Medulla oblongata (tissue), 1 donor: Measurements from ENCODE around the gene OR2AT4.
"Not testable (repeated sequence)": the region's sequence is repeated elsewhere in the genome, so short reads cannot be mapped to it uniquely, and the experiment has no call there.

Experiments
- DNase-seq: peaks from one replicate; pipeline ENCODE4 v3.0.0-alpha.2; 2015; ENCODE audit errors: extremely low spot score

The OR2AT4 gene

DNA sequence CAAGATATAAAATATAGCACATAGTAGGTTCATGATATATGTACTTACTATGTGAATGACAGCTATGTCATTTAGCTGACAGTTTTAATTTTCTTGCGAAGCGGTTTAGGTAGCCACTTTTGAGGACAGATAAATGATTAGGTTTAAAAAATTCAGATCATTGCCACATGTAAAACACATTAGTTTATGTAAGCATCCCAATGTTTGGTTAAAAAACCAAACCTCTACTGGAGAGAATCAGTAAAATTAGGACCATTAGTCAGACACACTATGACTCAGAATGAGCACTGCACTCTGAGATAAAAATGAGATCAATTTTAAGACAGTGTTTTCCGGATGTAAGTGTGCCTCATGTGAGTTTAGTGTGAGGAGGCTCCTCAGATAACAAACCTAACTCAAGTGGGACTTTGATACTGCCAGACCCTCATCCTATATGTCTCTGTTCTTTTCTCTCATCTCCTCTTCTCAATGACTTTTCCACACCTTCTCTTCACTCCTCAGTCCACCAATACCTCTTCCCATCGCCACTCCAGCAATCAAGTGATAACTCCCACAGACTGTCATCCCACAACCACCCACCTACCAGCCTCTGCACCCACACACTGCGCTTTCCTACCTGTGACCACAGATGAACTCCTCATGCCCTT is 6.8 kb upstream of the OR2AT4 start:
- no peak for DNase-seq

DNA sequence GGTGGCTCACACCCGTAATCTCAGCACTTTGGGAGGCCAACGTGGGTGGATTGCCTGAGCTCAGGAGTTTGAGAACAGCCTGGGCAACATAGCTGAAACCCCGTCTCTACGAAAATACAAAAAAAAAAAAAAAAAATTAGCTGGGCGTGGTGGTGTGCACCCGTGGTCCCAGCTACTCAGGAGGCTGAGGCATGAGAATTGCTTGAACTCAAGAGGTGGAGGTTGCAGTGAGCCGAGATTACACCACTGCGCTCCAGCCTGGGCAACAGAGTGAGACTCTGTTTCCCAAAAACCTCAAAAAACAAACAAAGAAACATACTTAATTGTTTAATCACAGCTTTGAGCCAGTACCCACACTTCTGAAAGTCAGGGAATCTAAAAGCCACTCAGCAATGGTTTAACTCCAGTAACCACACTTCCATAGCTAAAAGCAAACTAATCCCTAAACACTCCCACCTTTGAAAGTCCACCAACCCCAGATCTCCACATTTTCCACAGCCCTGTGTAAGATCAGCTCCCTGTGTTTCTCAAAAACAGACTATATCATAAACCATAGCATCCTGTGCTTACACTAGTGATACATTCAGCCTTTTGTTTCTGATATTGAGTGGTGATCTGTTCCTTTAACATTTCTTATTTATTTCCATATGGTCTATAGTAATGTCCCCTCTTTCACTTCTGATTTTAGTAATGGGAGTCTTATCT is 4.9 kb upstream of the OR2AT4 start:
- DNase-seq, result no peak

DNA sequence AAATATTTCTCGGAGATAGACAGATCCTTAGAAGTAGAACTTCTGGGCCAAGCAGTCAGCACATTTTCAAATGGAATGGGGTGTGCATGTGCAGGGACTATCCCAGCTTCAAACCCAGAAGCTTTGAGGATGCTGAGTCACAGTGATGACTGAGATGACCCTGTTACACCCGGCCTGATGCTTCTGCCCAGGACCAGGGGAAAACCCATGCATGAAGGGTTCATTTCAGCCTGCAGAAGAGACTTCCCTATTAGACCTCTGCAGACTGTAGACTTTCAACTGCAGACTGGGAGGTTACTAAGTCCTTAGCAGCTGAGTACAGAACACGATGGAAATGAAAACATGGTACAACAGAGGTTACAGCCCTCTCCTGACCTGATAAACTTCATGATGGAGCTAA is 3.6 kb upstream of the OR2AT4 start:
- no peak for DNase-seq

DNA sequence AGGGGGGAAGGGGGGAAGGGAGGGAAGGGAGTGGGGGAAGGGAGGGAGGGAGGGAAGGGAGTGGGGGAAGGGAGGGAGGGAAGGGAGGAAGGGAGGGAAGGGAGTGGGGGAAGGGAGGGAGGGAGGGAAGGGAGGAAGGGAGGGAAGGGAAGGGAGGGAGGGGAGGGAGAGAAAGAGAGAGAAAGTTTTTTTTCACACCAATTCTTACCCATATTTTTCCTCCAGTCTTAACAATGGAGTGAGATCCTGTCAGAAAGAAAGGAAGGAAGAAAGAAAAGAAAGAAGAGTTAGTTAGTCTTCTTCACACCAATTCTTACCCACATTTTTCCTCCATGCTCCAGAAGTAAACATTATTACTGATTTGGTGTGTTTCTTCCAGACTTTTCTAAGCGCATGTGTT is 3.0 kb upstream of the OR2AT4 start:
- DNase-seq, result no peak

DNA sequence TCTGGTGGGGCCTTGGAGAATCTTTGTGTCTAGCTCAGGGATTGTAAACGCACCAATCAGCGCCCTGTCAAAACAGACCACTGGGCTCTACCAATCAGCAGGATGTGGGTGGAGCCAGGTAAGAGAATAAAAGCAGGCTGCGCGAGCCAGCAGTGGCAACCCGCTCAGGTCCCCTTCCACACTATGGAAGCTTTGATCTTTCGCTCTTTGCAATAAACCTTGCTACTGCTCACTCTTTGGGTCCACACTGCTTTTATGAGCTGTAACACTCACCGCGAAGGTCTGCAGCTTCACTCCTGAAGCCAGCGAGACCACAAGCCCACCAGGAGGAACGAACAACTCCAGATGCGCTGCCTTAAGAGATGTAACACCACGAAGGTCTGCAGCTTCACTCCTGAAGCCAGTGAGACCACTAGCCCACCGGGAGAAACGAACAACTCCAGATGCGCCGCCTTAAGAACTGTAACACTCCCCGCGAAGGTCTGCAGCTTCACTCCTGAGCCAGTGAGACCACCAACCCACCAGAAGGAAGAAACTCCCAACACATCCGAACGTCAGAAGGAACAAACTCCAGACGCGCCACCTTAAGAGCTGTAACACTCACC is 2.3 kb upstream of the OR2AT4 start:
- DNase-seq, result not testable (repeated sequence)

DNA sequence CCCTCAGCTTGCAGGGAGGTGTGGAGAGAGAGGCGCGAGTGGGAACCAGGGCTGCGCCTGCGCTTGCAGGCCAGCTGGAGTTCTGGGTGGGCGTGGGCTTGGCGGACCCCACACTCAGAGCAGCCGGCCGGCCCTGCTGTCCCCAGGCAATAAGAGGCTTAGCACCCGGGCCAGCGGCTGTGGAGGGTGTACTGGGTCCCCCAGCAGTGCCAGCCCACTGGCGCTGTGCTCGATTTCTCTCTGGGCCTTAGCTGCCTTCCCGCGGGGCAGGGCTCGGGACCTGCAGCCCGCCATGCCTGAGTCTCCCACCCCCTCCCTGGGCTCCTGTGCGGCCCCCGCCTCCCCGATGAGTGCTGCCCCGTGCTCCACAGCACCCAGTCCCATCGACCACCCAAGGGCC is 1.5 kb upstream of the OR2AT4 start:
- not testable (repeated sequence) for DNase-seq

DNA sequence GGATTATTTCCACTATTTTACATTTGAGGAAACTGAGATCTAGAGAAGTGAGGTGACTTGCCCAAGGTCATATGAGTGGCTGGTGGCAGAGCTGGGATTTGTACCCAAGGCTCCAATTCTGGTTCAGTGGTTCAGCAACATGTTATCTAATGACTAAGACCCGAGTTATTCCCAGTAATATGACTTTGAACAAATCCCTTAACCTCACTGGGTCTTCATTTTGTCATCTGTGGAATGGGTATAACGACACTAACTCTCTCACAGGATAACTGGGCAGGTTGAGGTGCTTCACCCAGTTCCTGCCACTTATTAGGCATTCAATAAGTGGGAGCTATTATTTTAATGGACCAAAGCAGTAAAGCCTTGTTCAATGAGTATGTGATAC is 489 bp upstream of the OR2AT4 start:
- DNase-seq, result no peak

DNA sequence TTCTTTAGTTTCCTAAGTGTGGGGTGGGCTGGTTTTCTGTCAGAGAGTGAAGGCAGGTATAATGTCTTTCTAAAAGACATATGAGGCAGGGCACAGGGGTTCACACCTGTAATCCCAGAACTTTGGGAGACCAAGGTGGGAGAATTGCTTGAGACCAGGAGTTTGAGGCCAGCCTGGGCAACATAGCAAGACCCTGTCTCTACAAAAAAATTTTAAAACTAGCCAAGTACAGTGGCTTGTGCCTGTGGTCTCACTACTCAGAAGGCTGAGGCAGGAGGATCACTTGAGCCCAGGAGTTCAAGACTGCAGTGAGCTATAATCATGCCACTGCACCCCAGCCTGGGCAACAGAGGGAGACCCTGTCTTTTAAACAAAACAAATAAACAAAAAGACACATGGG is 2.3 kb downstream of the OR2AT4 start:
- DNase-seq, result not testable (repeated sequence)

DNA sequence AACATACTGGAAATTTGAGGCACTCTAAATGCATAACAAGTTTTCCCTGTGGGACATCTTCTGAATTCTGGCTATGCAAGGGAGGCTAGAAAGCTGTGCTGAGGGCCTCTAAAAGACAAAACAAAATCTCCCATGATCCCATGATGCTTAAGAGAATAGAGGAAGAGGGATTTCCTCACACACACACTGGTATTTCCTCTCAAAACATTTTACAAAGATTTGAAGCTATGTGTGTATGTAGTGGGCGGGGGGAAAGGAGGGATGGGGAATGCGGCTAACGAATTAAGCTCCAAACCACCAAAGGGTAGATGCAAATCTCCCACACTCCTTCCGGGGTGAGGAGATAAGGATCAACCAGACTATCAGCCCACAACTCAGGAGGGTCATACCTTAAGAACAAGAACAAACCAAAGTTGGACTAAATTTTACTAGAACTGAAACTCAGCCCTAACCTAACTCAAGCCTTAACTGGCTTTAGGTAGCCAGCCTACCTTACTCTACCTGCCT is 6.0 kb downstream of the OR2AT4 start:
- DNase-seq, result no peak

DNA sequence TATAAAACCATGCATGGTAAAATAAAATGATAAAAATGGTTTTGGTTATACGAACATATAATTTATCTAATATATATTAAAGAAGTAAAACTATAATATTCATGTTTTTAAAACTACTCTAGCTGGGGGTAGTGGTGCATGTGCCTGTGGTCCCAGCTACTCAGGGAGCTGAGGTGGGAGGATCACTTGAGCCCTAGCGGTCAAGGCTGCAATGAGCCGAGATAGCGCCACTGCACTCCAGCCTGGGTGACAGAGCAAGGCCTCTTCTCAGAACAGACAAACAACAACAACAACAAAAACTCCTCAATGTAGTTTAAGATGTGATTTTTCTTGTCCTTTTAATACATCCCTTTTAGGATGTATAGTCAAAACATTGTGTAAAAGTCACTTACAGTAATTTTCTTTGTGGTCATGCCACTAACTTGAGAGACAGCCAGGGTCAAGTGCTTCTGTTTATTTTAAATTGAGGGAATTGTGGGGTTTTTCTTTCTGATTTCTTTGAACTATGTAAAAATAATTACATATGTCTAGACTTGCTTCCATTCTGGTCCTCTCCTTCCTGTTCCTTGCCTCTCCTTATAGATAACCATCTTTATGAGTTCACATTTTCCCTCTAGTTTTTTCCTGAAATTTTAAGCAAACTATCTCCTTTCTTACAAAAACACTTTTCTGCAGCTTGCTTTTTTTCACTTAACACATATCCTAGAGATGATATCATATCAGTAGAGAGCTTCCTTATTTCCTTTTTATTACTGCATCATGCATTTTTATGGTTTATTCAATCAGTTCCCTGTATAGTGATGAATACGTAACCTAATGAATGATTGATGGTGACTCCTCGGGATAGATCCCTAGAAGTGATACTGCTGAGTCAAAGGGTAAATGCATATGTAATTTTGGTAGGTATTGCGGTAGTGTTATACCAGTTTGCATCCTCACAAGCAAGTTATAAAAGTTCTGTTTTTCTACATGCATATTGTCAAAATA is 9.1 kb downstream of the OR2AT4 start:
- no peak for DNase-seq

DNA sequence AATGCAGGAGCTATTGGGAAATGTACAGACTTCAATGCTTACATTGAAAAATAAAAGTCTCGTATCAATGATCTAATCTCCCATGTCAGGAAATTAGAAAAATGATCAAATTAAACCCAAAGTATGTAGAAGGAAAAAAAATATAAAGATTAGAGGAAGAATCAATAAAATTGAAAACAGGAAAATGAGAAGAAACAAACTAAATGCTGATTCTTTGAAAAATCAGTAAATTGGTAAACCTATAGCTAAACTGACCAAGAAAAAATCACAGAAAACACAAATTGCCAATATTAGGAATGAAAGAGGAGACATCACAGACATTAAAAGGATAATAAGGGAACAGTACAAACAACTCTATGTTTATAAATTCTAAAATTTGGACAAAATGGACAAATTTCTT is 11.8 kb downstream of the OR2AT4 start:
- no peak for DNase-seq

DNA sequence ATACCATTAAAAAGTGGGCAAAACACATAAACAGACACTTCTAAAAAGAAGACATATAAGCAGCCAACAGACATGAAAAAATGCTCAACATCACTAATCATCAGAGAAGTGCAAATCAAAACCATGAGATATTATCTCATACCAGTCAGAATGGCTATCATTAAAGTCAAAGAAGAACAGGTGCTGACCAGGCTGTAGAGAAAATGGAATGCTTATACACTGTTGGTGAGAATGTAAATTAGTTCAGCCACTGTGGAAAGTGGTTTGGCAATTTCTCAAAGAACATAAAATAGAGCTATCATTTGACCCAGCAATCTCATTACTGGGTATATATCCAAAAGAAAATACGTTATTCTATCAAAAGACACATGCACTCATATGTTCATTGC is 13.5 kb downstream of the OR2AT4 start:
- DNase-seq, result no peak

DNA sequence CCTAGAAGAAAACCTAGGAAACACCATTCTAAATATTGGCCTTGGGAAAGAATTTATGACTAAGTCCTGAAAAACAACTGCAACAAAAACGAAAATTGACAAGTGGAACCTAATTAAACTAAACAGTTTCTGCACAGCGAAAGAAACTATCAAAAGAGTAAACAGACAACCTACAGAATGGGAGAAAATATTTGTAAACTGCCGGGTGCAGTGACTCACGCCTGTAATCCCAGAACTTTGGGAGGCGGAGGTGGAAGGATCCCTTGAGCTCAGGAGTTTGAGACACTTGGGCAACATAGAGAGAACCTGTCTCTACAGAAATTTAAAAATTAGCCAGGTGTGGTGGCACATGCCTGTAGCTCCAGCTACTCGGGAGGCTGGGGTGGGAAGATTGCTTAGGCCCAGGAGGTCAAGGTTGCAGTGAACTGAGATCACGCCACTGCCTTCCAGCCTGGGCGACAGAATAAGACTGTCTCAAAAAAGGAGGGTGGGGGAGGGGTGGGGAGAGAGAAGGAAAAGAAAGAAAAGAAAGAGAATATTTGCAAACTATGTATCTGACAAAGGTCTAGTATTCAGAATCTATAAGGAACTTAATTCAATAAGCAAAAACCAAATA is 14.0 kb downstream of the OR2AT4 start:
- no peak for DNase-seq

DNA sequence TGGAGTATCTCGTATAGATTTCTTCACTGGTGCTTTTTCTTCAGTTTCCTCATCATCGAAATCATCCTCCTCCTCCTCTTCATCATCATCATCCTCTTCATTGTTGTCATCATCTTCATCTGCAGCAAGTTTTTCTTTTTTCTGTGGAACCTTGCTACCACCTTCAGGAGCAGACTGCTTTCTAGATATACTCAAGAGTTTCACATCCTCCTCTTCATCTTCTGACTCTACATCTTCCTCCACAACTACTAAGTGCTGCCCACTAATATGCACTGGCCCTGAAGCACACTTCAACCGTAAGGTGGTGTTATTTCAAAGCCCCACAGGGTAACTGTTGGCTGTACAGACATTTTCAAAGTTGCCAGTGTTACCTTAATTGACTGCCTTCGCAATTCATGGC is 17.1 kb downstream of the OR2AT4 start:
- DNase-seq, result no peak

DNA sequence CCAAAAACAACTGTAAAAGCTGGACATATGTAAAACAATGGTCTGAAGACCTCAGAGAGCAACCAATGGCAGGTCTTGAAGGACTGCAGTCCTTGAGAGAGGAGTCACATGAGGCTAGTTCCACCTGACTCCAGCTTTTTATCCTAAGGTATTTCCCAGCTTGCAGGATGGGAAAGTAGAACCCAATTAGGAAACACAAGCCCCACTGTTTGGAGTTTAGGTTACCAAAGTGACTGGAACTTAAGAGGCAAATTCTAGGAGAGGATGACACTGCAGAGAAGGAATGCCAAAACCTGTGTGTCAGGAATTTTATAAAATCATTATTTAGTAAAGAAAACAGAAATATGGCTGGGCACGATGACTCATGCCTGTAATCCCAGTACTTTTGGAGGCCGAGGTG is 18.4 kb downstream of the OR2AT4 start:
- DNase-seq, result no peak

DNA sequence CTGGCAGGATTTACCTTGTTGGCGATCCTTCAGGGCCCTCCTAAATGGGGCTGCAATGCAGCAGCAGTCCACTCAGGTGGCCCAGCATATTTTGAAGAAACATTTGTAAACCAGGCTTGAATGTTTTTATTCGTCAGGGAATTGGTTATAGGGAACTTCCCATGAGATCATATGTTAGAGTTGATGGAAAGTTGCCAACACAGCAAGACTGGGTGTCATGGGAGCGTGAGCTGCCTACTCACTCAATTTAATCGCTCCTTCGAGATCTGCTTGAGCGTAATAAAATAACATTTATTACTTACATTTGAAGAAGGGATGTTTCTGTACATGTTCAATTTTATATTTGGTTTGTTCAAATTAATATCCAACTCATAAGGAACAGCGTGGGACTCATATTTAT is 19.4 kb downstream of the OR2AT4 start:
- no peak for DNase-seq

DNA sequence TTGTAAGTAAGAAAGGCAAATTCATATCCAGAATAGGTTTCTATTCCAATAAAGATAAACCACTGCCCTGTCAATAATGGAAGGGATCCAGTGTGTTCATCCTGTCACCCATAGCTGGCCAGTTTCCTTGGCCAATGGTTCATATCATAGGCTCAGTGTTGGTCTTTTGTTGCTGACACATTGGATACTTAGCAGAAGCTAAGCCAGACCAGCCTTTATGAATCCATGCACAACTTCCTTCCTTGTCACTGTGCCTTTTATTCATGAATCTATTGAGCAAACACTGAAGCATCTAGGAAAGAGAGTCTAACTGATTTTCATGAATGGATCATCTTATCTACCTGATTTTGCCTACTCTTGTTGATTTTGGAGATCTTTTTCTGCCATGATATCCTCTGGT is 20.0 kb downstream of the OR2AT4 start:
- DNase-seq, result no peak

DNA sequence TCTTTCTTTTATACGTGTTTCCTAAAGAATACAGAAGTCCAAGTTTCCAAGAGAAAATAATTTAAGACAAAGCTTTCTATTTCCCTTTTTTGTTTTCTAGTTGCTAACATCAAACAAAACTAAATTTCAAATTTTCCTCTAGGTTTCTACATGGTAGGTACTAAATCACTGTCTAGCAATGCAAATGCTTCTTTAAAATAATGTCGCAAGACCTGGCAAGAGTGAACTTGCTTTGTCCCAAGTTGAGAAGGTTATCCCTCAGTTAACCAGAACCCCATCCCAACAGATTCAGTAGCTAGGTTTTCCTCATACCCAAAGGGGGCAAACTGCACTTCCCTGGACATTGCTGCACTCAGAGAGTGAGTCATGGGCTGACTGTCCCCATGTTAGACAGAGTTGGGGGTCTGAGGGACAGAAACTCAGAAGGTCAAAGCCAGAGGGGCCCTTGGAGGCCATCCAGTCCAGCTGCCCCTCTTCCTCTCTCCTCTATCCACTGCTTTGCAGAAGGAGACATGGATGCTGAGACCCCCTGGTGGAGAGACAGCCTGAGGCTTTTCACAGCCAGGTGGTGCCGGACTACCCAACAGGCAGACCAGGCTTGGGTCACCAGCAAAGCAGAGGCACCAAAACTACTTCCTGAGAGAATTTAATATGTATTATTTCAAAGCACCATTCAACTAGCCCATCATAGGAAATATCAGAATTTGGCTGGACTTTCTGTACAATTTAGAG is 23.1 kb downstream of the OR2AT4 start:
- no peak for DNase-seq

DNA sequence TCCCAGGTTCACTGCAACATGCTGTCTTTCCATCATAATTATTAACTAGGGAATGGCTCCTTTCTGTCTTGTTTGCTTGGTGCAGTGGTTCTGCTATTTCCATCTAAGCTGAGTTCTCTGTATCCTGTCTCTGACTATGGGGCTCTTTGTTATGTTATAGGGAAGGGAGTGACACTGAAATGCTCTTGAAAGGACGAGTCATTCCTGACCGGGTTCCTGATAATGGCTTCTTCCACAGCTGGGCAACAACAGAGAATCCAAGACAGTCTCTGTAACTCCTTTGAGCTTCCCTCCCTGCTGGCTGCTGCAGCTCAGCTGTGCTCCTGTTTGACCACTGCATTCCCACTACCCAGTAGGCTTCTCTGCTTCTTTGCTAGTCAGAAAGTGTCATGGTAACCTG is 24.1 kb downstream of the OR2AT4 start:
- DNase-seq, result peak; percentile 4

DNA sequence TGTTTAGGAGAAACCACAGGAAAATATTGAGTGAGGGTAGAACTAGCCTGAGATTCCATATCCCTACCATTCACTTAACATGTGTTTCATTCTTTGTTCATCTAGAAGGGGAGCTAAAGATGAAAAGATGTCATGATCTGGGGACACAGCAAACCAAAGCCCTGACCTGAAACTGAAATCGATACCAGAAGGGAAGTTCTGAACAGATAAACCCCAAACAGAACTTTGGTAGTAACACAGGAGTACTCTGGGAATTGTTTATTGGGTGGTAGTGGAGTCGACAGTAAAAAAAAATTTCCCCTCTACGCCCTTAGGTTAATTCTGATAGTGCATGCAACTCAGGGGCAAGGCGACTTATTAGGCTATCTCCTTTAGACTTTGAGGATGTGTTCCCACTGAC is 27.2 kb downstream of the OR2AT4 start:
- DNase-seq, result no peak

DNA sequence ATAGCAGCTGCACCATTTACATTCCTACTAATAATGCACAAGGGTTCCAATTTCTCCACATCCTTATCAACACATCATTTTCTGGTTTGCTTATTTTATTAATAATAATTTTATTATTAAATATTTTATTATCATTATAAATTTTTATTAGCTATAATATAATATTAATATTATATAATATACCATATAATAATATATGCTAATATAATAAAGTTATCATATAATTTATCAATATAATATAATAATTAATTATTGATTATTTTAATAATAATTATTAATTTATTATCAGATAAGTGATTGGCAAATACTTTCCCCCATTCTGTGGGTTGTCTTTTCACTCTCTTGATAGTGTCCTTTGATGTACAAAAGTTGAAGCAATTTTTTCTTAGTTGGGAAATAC is 27.7 kb downstream of the OR2AT4 start:
- DNase-seq, result no peak
